ENCODE results near the gene PAWR. TPM values are rescaled to one million over a fixed set of nuclear protein-coding genes. Genes with fewer than 3 reads are reported as not detected.

Gene PAWR
- polyA plus RNA-seq, 1 donor (not counting 4 experiments of a cell fraction or from before 2014, with no cell fraction given) = 41.1 TPM

- Histone ChIP-seq H3K27me3 (ENCODE audit: control insufficient read depth, extremely low read depth, insufficient read depth, low read length) (no peaks in the 10 kb centered on the region), H3K27ac (ENCODE audit: control insufficient read depth, insufficient read depth, low read length) (peak overlapping the region; percentile 19), H3K4me3 (ENCODE audit: control insufficient read depth in 2 of 3, extremely low read depth in 1 of 3, insufficient read depth in 2 of 3, low read depth in 1 of 3, low read length in 3 of 3) (no peak overlapping the region), H3K36me3 (ENCODE audit: control insufficient read depth in 2 of 2, extremely low read depth in 1 of 2, insufficient read depth in 2 of 2, low read length in 2 of 2) (no peaks in the 10 kb centered on the region), H3K4me2 (ENCODE audit: control insufficient read depth, extremely low read depth, insufficient read depth, low read depth, low read length) (no peak overlapping the region), H2AFZ (ENCODE audit: control insufficient read depth, low read length) (no peak overlapping the region), H4K20me1 (ENCODE audit: control insufficient read depth, extremely low read depth, insufficient read depth, low read length) (peaks cover under 1% of the 10 kb centered on the region), H3K79me2 (ENCODE audit: control insufficient read depth, insufficient read depth, low read length) (peaks cover 92% of the 10 kb centered on the region), H3K4me1 (ENCODE audit: control insufficient read depth, extremely low read depth, insufficient read depth, low read length) (peaks cover 29% of the 10 kb centered on the region), H3K9me3 (ENCODE audit: control insufficient read depth, low read depth, low read length) (no peaks in the 10 kb centered on the region), H3K9ac (ENCODE audit: control insufficient read depth, extremely low read depth, insufficient read depth, low read length) (no peak overlapping the region), H3K9me1 (ENCODE audit: control insufficient read depth, extremely low read depth, insufficient read depth, low read length) (no peaks in the 10 kb centered on the region)
- no peak for TF ChIP-seq CTCF (optimal IDR thresholded peaks at IDR 0.05 in 1 of 3, IDR thresholded peaks at IDR 0.05 in 1 of 3, conservative IDR thresholded peaks at IDR 0.05 in 1 of 3; ENCODE audit: extremely low read depth in 1 of 3, insufficient read depth in 2 of 3, low read length in 3 of 3)
- TF ChIP-seq EZH2 (IDR thresholded peaks at IDR 0.05; ENCODE audit: low read length) = no peak
- no peak for DNase-seq (ENCODE audit: low read depth, low spot score)
- peak; percentile 86 for FAIRE-seq
- dilution Hi-C loops (cut with MboI; ENCODE audit: extremely low pct_ligation_motif_present, low sequenced_read_pairs) = no loop called here
These were observed 17.4 kb downstream of the PAWR start for GRCh38 chr12:79673354-79673753.

- TF ChIP-seq CTCF (optimal IDR thresholded peaks at IDR 0.05 in 1 of 3, IDR thresholded peaks at IDR 0.05 in 1 of 3, conservative IDR thresholded peaks at IDR 0.05 in 1 of 3; ENCODE audit: extremely low read depth in 1 of 3, insufficient read depth in 2 of 3, low read length in 3 of 3) (no peak), EZH2 (IDR thresholded peaks at IDR 0.05; ENCODE audit: low read length) (no peak)
- Histone ChIP-seq H3K79me2 (ENCODE audit: control insufficient read depth, insufficient read depth, low read length) (peaks cover 97% of the 10 kb centered on the region), H3K9me3 (ENCODE audit: control insufficient read depth, low read depth, low read length) (no peaks in the 10 kb centered on the region), H4K20me1 (ENCODE audit: control insufficient read depth, extremely low read depth, insufficient read depth, low read length) (no peaks in the 10 kb centered on the region), H3K4me2 (ENCODE audit: control insufficient read depth, extremely low read depth, insufficient read depth, low read depth, low read length) (peak overlapping the region; percentile 2), H3K36me3 (ENCODE audit: control insufficient read depth in 2 of 2, extremely low read depth in 1 of 2, insufficient read depth in 2 of 2, low read length in 2 of 2) (peaks cover 2 to 4% of the 10 kb centered on the region in 2 experiments), H3K9ac (ENCODE audit: control insufficient read depth, extremely low read depth, insufficient read depth, low read length) (no peak overlapping the region), H3K4me3 (ENCODE audit: control insufficient read depth in 2 of 3, extremely low read depth in 1 of 3, insufficient read depth in 2 of 3, low read depth in 1 of 3, low read length in 3 of 3) (no peak overlapping the region), H3K9me1 (ENCODE audit: control insufficient read depth, extremely low read depth, insufficient read depth, low read length) (no peaks in the 10 kb centered on the region), H3K27me3 (ENCODE audit: control insufficient read depth, extremely low read depth, insufficient read depth, low read length) (no peaks in the 10 kb centered on the region), H3K4me1 (ENCODE audit: control insufficient read depth, extremely low read depth, insufficient read depth, low read length) (peaks cover 13% of the 10 kb centered on the region), H2AFZ (ENCODE audit: control insufficient read depth, low read length) (no peak overlapping the region), H3K27ac (ENCODE audit: control insufficient read depth, insufficient read depth, low read length) (no peak overlapping the region)
- dilution Hi-C loops (cut with MboI; ENCODE audit: extremely low pct_ligation_motif_present, low sequenced_read_pairs) = no loop called here
- FAIRE-seq (no peak), DNase-seq (ENCODE audit: low read depth, low spot score) (no peak)
These were observed 22.7 kb downstream of the PAWR start for GRCh38 chr12:79668113-79668512.
